ENCODE data around the gene RABL2A.
"Not testable (repeated sequence)": the region's sequence is repeated elsewhere in the genome, so short reads cannot be mapped to it uniquely, and the experiment has no call there.

The RABL2A gene

DNA sequence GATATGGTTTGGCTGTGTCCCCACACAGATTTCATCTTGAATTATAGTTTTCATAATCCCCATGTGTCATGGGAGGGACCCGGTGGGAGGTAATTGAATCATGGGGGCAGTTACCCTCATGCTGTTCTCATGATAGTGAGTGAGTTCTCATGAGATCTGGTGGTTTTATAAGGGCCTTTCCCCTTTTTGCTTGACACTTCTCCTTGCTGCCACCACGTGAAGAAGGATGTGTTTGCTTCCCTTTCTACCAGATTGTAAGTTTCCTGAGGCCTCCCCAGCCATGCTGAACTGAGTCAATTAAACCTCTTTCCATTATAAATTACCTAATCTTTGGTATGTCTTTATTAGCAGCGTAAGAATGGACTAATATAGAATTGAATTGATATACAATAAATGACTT, 63.8 kb downstream of the RABL2A start:
- not testable (repeated sequence) for DNase-seq
